Cardiac muscle cell (in vitro differentiated cells and primary cell): Measurements from ENCODE around the gene BDKRB1. TPM values are rescaled to one million over a fixed set of nuclear protein-coding genes. Genes with fewer than 3 reads are reported as not detected.

ENCODE experiments used
- DNase-seq, 2 donors: peaks; one replicate each; pipeline versions ENCODE4 v3.0.0 to v3.0.0-alpha.2; 2010 to 2017; ENCODE audit warnings: low read depth in 1 of 2, low spot score in 1 of 2
- H3K27ac ChIP-seq: fragments of 200-600 bp; sonication (generic); 2 replicates; pipeline ENCODE4 v1.5.1; 2016
- H3K27me3 ChIP-seq: fragments of 200-600 bp; sonication (generic); 2 replicates; pipeline ENCODE4 v1.6.0; 2016; ENCODE audit warnings: control low read depth
- H3K36me3 ChIP-seq: fragments of 200-600 bp; sonication (generic); 2 replicates; pipeline ENCODE4 v1.5.1; 2016; ENCODE audit warnings: control low read depth
- H3K4me1 ChIP-seq: fragments of 200-600 bp; sonication (generic); 2 replicates; pipeline ENCODE4 v1.8.1; 2017; ENCODE audit warnings: low read depth, mild to moderate bottlenecking, mixed run types
- H3K4me3 ChIP-seq: fragments of 200-600 bp; sonication (generic); 2 replicates; pipeline ENCODE4 v1.5.1; 2016; ENCODE audit warnings: mild to moderate bottlenecking
- H3K9me3 ChIP-seq: fragments of 200-600 bp; sonication (generic); 2 replicates; pipeline ENCODE4 v1.5.1; 2017; ENCODE audit warnings: low read depth, mild to moderate bottlenecking, control low read depth
- CTCF ChIP-seq: IDR thresholded peaks from 2 replicates; pipeline ENCODE4 v1.5.1; 2012; ENCODE audit warnings: low read depth, mild to moderate bottlenecking, low read length
- polyA plus RNA-seq: library from polyadenylated mRNA; unstranded; fragments of >200 nt; fragmentation: Nextera tagmentation; extraction: Ambion mirVana; gene quantifications from 2 replicates; pipeline ENCODE4 v1.2.1, GENCODE V29; 2016
- total RNA-seq: library from RNA; depleted of rRNA; stranded (reverse); fragments of >200 nt; gene quantifications from 2 replicates; pipeline ENCODE4 v1.2.3, GENCODE V29; 2016

BDKRB1 gene
- total and polyA plus RNA-seq, 2 experiments from 2014 or later, result 0.09 TPM; not detected in 1

GRCh38 chr14:96309896-96310330, 53.9 kb downstream of the BDKRB1 start:
- H3K36me3 ChIP-seq, result peaks cover 61% of the 10 kb centered on the region

GRCh38 chr14:96310906-96311305, 54.9 kb downstream of the BDKRB1 start:
- no peak for DNase-seq
- no peaks in the 10 kb centered on the region for H3K4me1 ChIP-seq
- no peak for TF ChIP-seq CTCF
- no peak overlapping the region for H3K4me3 ChIP-seq
- no peaks in the 10 kb centered on the region for H3K9me3 ChIP-seq
- no peaks in the 10 kb centered on the region for H3K27me3 ChIP-seq
- H3K27ac ChIP-seq, result no peak overlapping the region
- H3K36me3 ChIP-seq, result peaks cover 65% of the 10 kb centered on the region

More at GRCh38 chr14:96309896-96310330, 53.9 kb downstream of the BDKRB1 start:
- no peak for TF ChIP-seq CTCF
- Histone ChIP-seq H3K4me3 (no peak overlapping the region), H3K27me3 (no peaks in the 10 kb centered on the region), H3K27ac (no peak overlapping the region), H3K4me1 (no peaks in the 10 kb centered on the region), H3K9me3 (no peaks in the 10 kb centered on the region)
- no peak for DNase-seq

Other genes with a start within 250 kb of the BDKRB1 start
- 11.9 and 13.9 TPM in 2 replicates for gene C14orf132, start 216.8 kb upstream of the BDKRB1 start, total RNA-seq
- gene C14orf132, start 216.8 kb upstream of the BDKRB1 start, polyA plus RNA-seq, result 13.8 and 14.1 TPM in 2 replicates
- gene BDKRB2, start 51.4 kb upstream of the BDKRB1 start, total RNA-seq, result 0.45 and 0.49 TPM in 2 replicates
- 0.57 TPM in 1 of 2 replicates, not detected in the other for gene BDKRB2, start 51.4 kb upstream of the BDKRB1 start, polyA plus RNA-seq
- 11.8 and 18.2 TPM in 2 replicates for gene ATG2B, start 107.1 kb downstream of the BDKRB1 start, total RNA-seq
- 3.9 and 5.8 TPM in 2 replicates for gene ATG2B, start 107.1 kb downstream of the BDKRB1 start, polyA plus RNA-seq
- 11.8 and 16.4 TPM in 2 replicates for gene GSKIP, start 107.3 kb downstream of the BDKRB1 start, total RNA-seq
- gene GSKIP, start 107.3 kb downstream of the BDKRB1 start, polyA plus RNA-seq, result 27.5 and 30.8 TPM in 2 replicates
- 5.6 and 7.6 TPM in 2 replicates for gene AK7, start 135.9 kb downstream of the BDKRB1 start, total RNA-seq
- 4.1 and 7.2 TPM in 2 replicates for gene AK7, start 135.9 kb downstream of the BDKRB1 start, polyA plus RNA-seq
- 48.4 and 54.9 TPM in 2 replicates for gene PAPOLA, start 246.2 kb downstream of the BDKRB1 start, total RNA-seq
- gene PAPOLA, start 246.2 kb downstream of the BDKRB1 start, polyA plus RNA-seq, result 97.7 and 147 TPM in 2 replicates